HEK293T (cell line): ENCODE data around the gene PANK1.

Experiments
- BHLHE40 ChIP-seq: fragments of 450-650 bp; IDR thresholded peaks from 2 replicates; pipeline ENCODE4 v1.6.1; 2016; ENCODE audit warnings: mild to moderate bottlenecking, moderate library complexity, borderline replicate concordance
- CTBP1 ChIP-seq: fragments of 450-650 bp; IDR thresholded peaks from 2 replicates; pipeline ENCODE4 v1.6.1; 2016; ENCODE audit warnings: borderline replicate concordance
- NFRKB ChIP-seq: fragments of 450-650 bp; IDR thresholded peaks from 2 replicates; pipeline ENCODE4 v1.6.1; 2016; ENCODE audit warnings: mild to moderate bottlenecking, moderate library complexity
- SP1 ChIP-seq: fragments of 450-650 bp; IDR thresholded peaks from 2 replicates; pipeline ENCODE4 v1.6.1; 2017
- ZNF384 ChIP-seq: fragments of 450-650 bp; IDR thresholded peaks from 2 replicates; pipeline ENCODE4 v1.6.1; 2016

GRCh38 chr10:89659143-89660131 is 14.4 kb upstream of the PANK1 start:
- TF ChIP-seq CTBP1, result no peak
- no peak for TF ChIP-seq ZNF384
- TF ChIP-seq NFRKB, result no peak
- no peak for TF ChIP-seq BHLHE40
- no peak for TF ChIP-seq SP1
